MCF 10A (cell line): ENCODE data around the gene MED28. TPM values are rescaled to one million over a fixed set of nuclear protein-coding genes. Genes with fewer than 3 reads are reported as not detected.

Experiments
- BruUV-seq: library from RNA; stranded (reverse); fragments of 400-500 nt; replicated peaks from 2 replicates; lab custom pipeline; 2021; lab: Mats Ljungman, UMichigan
- CTCF ChIA-PET: fragments of 300-600 bp; sonication (Branson Sonifier 250); formaldehyde crosslinking; extraction: SDS; loops from one replicate; lab custom pipeline; 2021; ENCODE audit warnings: antibody characterized with exemption, inconsistent platforms; lab: Yijun Ruan, JAX
- POLR2A ChIA-PET: fragments of 300-600, 350-650 bp; sonication (Branson Sonifier 250); formaldehyde crosslinking; extraction: SDS; loops from one replicate; lab custom pipeline; 2020; ENCODE audit warnings: antibody characterized with exemption, inconsistent platforms; lab: Yijun Ruan, JAX
- DNase-seq: peaks from one replicate; pipeline ENCODE4 v3.0.0-alpha.2; 2018; ENCODE audit not compliant: unreplicated experiment
- H3K27ac Mint-ChIP-seq: one replicate; pipeline ENCODE4 v1.8.0; 2022; ENCODE audit warnings: mild to moderate bottlenecking, low read depth, mixed read lengths; ENCODE audit not compliant: unreplicated experiment
- H3K27me3 Mint-ChIP-seq: one replicate; pipeline ENCODE4 v1.8.0; 2022; ENCODE audit warnings: mixed read lengths; ENCODE audit not compliant: insufficient read depth, unreplicated experiment
- H3K36me3 Mint-ChIP-seq: one replicate; pipeline ENCODE4 v1.8.0; 2022; ENCODE audit warnings: mild to moderate bottlenecking, moderate library complexity, mixed read lengths; ENCODE audit not compliant: insufficient read depth, unreplicated experiment
- H3K4me1 Mint-ChIP-seq: one replicate; pipeline ENCODE4 v1.8.0; 2022; ENCODE audit warnings: mixed read lengths; ENCODE audit not compliant: insufficient read depth, unreplicated experiment
- H3K4me3 Mint-ChIP-seq: one replicate; pipeline ENCODE4 v1.8.0; 2022; ENCODE audit warnings: mild to moderate bottlenecking, moderate library complexity, mixed read lengths; ENCODE audit not compliant: unreplicated experiment
- H3K9me3 Mint-ChIP-seq: one replicate; pipeline ENCODE4 v1.8.0; 2022; ENCODE audit warnings: mixed read lengths; ENCODE audit not compliant: unreplicated experiment
- intact Hi-C: fragments of 100-400 bp; cut with micrococcal nuclease; formaldehyde crosslinking; loops from 2 replicates; pipeline ENCODE4 v1.14.1; 2022
- total RNA-seq: library from RNA; stranded (reverse); gene quantifications from 2 replicates; pipeline ENCODE4 v1.2.3, GENCODE V29; 2022
- TF ChIP-seq, protein P1 (sequence below): fragments of 200-600 bp; IDR thresholded peaks from one replicate; pipeline ENCODE4 v1.8.0; 2022; ENCODE audit warnings: antibody characterized with exemption, mild to moderate bottlenecking; ENCODE audit not compliant: unreplicated experiment

Gene MED28
- total RNA-seq, 1 experiment from 2014 or later: 32.1 TPM

DNA sequence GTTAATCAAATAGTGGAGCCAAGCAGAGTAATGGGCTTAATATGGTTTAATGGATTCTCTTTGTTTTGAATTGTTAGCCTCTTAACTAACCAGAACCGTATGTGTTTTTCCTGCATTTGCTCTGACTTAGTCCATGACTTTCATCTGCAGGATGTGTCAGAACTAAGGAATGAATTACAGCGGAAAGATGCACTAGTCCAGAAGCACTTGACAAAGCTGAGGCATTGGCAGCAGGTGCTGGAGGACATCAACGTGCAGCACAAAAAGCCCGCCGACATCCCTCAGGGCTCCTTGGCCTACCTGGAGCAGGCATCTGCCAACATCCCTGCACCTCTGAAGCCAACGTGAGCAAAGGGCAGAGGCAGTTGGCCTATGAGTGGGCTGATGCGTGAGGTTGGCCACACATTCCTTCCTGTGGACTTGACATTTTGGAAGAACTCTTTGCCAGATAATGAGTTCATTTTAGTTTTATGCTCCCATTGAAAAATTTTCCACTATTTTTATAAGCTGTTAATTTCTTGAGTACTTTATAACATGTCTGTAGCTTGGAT, 9.1 kb downstream of the MED28 start:
- intact Hi-C loops: no loop called here
- Mint-ChIP-seq H3K4me3 (no peak overlapping the region), H3K36me3 (peaks cover 99% of the 10 kb centered on the region), H3K27ac (no peak overlapping the region), H3K27me3 (no peaks in the 10 kb centered on the region), H3K9me3 (no peaks in the 10 kb centered on the region), H3K4me1 (peaks cover 8% of the 10 kb centered on the region)
- DNase-seq: no peak
- TF ChIP-seq, protein P1, sequence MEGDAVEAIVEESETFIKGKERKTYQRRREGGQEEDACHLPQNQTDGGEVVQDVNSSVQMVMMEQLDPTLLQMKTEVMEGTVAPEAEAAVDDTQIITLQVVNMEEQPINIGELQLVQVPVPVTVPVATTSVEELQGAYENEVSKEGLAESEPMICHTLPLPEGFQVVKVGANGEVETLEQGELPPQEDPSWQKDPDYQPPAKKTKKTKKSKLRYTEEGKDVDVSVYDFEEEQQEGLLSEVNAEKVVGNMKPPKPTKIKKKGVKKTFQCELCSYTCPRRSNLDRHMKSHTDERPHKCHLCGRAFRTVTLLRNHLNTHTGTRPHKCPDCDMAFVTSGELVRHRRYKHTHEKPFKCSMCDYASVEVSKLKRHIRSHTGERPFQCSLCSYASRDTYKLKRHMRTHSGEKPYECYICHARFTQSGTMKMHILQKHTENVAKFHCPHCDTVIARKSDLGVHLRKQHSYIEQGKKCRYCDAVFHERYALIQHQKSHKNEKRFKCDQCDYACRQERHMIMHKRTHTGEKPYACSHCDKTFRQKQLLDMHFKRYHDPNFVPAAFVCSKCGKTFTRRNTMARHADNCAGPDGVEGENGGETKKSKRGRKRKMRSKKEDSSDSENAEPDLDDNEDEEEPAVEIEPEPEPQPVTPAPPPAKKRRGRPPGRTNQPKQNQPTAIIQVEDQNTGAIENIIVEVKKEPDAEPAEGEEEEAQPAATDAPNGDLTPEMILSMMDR: no peak
- no TSS peak for BruUV-seq
- CTCF ChIA-PET: interaction anchor here (0.9 to 1.0 kb wide), 2 partner anchors 9 to 13 kb away, joined by 3 to 7 read pairs; partner anchors contain the start of gene MED28
- POLR2A ChIA-PET: interaction anchor here (2.6 kb wide), 1 partner anchor 9 kb away, joined by 15 read pairs; the partner anchor contains the start of gene MED28

DNA sequence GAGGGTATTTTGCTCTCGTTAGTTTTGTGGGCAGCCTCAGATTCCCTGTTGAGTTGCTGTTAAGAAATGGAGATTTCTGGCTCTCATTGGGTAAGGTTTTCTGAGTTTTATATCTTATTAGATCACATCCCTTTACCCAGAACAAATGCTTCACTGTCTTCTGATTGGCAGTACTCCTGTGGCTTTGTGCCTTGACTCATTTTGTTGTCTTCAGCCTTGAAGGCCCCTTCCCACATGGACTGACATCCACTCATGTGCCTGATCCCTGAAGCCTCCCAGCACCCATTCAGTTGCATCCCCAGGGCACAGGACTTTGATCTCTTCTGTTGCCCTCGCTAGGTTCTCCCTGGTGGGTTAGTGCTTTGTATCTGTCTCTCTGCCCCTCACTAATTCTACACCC, 10.4 kb downstream of the MED28 start:
- Mint-ChIP-seq H3K27me3 (no peaks in the 10 kb centered on the region), H3K9me3 (no peaks in the 10 kb centered on the region), H3K27ac (no peak overlapping the region), H3K4me1 (no peaks in the 10 kb centered on the region), H3K36me3 (peaks cover 100% of the 10 kb centered on the region), H3K4me3 (no peak overlapping the region)
- POLR2A ChIA-PET: no interaction called here
- intact Hi-C loops: no loop called here
- TF ChIP-seq, protein P1: no peak
- CTCF ChIA-PET: interaction anchor here (0.5 to 1.3 kb wide), 2 partner anchors 12 to 411 kb away, joined by 3 read pairs; no protein-coding TSS in a partner anchor
- no TSS peak for BruUV-seq
- no peak for DNase-seq

DNA sequence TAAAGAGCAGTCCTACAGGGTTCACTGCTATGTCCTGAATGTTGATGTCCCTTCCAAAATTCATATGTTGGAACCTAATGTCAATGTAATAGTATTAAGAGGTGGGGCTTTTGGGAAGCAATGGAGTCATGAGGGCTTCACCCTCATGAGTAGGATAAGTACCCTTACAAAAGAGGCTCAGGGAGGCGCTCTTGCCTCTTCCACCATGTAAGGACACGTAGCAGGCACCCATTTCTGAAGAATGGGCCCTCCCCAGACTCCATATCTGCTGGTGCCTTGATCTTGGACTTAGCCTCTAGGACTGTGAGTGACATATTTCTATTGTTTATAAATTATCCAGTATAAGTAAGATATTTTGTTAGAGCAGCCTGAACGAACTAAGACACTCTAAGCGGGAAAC, 15.8 kb downstream of the MED28 start:
- H3K36me3 Mint-ChIP-seq: peaks cover 99% of the 10 kb centered on the region
- no peaks in the 10 kb centered on the region for H3K4me1 Mint-ChIP-seq
- ChIA-PET CTCF (interaction anchor here (0.7 kb wide), 1 partner anchor 32 kb away, joined by 3 read pairs; no protein-coding TSS in a partner anchor), POLR2A (no interaction called here)
- no TSS peak for BruUV-seq
- no peak overlapping the region for H3K27ac Mint-ChIP-seq
- TF ChIP-seq, protein P1: no peak
- intact Hi-C loops: no loop called here
- no peak for DNase-seq
- no peaks in the 10 kb centered on the region for H3K9me3 Mint-ChIP-seq
- H3K4me3 Mint-ChIP-seq: no peak overlapping the region
- no peaks in the 10 kb centered on the region for H3K27me3 Mint-ChIP-seq

DNA sequence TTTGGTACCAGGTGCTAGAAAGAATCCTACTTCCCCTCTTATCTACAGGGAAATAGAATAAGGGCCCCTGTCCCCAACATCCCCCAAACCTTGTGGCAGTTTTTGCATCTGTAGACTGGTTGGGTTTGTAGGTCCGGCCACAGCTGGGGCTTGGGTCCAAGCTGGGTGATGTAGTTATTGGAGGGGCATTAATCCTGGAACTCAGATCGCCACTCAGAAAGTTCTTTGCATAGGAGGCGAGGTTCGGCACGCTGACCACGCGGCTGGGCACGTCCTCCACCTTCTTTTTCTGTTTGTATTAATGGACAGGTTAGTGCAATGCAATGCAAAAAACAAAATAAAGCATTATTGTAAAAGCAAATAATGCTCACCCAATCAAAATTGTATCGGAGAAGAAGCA, 19.2 kb downstream of the MED28 start:
- ChIA-PET CTCF (no interaction called here), POLR2A (no interaction called here)
- H3K4me1 Mint-ChIP-seq: no peaks in the 10 kb centered on the region
- DNase-seq: no peak
- TF ChIP-seq, protein P1: no peak
- H3K36me3 Mint-ChIP-seq: peaks cover 94% of the 10 kb centered on the region
- H3K4me3 Mint-ChIP-seq: no peak overlapping the region
- intact Hi-C loops: no loop called here
- no peak overlapping the region for H3K27ac Mint-ChIP-seq
- no peaks in the 10 kb centered on the region for H3K9me3 Mint-ChIP-seq
- no peaks in the 10 kb centered on the region for H3K27me3 Mint-ChIP-seq
- no TSS peak for BruUV-seq
